ENCODE data around the gene RNASE7. TPM values are rescaled to one million over a fixed set of nuclear protein-coding genes. Genes with fewer than 3 reads are reported as not detected.

RNASE7 gene
- total RNA-seq, 2 experiments from 2014 or later: not detected

DNA sequence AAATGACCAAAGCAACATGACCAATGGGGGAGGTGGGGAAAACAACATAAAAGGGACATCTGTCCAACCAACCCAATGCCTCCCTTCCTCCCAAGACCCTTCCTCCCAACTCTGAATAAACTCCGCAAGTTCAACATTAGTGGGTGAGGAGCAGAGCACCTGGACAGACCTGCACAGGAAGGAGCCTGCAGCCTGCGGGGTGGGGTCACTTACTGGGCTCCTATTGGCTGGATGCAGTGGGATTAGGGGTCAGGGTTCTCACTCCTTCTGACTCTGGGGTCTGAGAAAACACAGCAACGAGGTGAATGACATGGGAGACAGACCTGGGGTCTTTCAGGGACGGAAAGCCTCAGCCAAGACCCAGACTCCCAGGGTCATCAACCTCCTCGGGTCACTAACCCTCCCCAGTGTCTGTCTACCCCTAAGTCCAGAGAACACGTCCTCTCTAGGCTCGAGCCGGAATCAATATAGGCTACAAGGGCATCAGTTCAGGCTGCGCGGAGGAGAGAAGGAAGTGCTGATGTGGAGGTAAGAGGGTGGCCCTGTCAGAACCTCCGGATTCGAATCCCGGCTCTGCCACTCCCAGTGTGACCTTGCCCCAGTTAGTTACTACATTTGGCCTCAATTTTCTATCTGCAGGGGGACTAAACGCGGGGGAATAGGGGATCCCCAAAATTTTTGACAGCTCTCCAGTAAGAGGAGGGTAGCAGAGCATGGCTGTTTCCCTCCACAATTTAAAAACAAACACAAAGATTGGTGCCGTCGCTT, 18.2 kb upstream of the RNASE7 start:
- no peak for DNase-seq (ENCODE audit: low spot score)
- intact Hi-C loops (cut with micrococcal nuclease; ENCODE audit: unreplicated experiment): no loop called here
- H3K4me3 ChIP-seq (ENCODE audit: low read depth, low read length, poor library complexity, severe bottlenecking): no peak overlapping the region
- no peaks in the 10 kb centered on the region for H3K9me3 ChIP-seq (ENCODE audit: low read length)
- POLR2A ChIA-PET: no interaction called here
- no peak overlapping the region for H2AFZ ChIP-seq (ENCODE audit: low read length)
- no peaks in the 10 kb centered on the region for H3K4me1 ChIP-seq (ENCODE audit: insufficient read depth, low read length, poor library complexity, severe bottlenecking)
- no peaks in the 10 kb centered on the region for H4K20me1 ChIP-seq (ENCODE audit: insufficient read depth, low read length)
- H3K27ac ChIP-seq (ENCODE audit: low read depth, low read length, poor library complexity, severe bottlenecking): no peak overlapping the region
- no peaks in the 10 kb centered on the region for H3K36me3 ChIP-seq (ENCODE audit: insufficient read depth, low read length)
- no peaks in the 10 kb centered on the region for H3K79me2 ChIP-seq (ENCODE audit: insufficient read depth, low read depth, low read length)
- no peaks in the 10 kb centered on the region for H3K9me2 ChIP-seq (ENCODE audit: insufficient read depth, low read length)
- TF ChIP-seq EZH2phosphoT487 (IDR thresholded peaks at IDR 0.05; ENCODE audit: borderline replicate concordance, low read depth, low read length): no peak
- TF ChIP-seq CTCF (conservative IDR thresholded peaks at IDR 0.05; ENCODE audit: low read length): no peak
- H3K4me2 ChIP-seq (ENCODE audit: low read length): no peak overlapping the region
- CTCF ChIA-PET (ENCODE audit: unreplicated experiment): interaction anchor here (0.6 kb wide), 1 partner anchor 419 kb away, joined by 3 read pairs; no protein-coding TSS in a partner anchor
- no TSS peak for BruUV-seq (replicated peaks)

DNA sequence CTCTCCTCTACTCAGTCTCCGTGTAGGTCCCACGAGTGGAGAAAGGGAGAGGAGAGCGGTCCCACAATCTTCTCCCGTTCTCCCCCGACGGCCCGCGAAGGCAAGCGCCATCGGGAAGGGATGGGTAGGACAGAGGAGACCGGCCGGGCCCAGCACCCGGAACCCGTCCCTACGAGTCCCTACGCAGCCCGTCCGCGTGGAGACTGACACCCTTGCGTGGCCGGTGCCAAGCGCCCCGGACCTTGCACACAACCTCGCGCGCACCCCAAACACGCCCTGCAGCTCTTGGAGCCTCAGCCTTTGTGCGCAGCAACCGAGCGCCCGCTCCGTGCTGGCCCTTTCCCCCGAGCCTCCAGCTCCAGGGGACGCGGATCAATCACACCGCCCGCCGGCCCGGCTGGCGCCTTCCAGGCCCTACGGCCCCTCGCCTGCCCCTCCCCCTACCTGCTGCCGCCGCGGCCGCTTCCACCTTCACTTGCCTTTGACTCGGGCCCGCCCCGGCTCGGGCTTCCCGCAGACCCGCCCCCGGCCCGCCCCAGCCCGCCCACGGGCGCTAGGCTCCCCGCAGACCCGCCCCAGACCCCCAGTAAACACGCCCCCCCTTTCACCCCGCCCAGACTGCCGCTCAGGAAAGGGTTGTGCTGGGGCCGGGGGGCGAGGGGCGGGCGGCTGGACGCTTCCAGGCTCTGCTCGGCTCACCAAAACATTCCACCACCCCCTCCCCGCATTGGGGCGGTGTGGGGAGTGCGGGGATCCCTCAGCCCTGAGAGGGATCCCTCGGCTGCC, 17.4 kb upstream of the RNASE7 start, which contains the start of gene NDRG2:
NDRG2 (minus strand) TSS at position 477 of the 786 bp plus-strand sequence. CDS start 1,746 bp downstream, outside the sequence.
- no peak for DNase-seq (ENCODE audit: low spot score)
- POLR2A ChIA-PET: no interaction called here
- intact Hi-C loops (cut with micrococcal nuclease; ENCODE audit: unreplicated experiment): no loop called here

More for the DNA sequence above, 17.4 kb upstream of the RNASE7 start, which contains the start of gene NDRG2:
- Histone ChIP-seq H3K4me3 (ENCODE audit: low read depth, low read length, poor library complexity, severe bottlenecking) (no peak within 1 kb of the TSS), H3K4me1 (ENCODE audit: insufficient read depth, low read length, poor library complexity, severe bottlenecking) (no peaks in the 10 kb centered on the region), H3K79me2 (ENCODE audit: insufficient read depth, low read depth, low read length) (no peaks in the 10 kb centered on the region), H4K20me1 (ENCODE audit: insufficient read depth, low read length) (no peaks in the 10 kb centered on the region), H2AFZ (ENCODE audit: low read length) (no peak within 1 kb of the TSS), H3K27ac (ENCODE audit: low read depth, low read length, poor library complexity, severe bottlenecking) (no peak within 1 kb of the TSS), H3K9me2 (ENCODE audit: insufficient read depth, low read length) (no peaks in the 10 kb centered on the region), H3K4me2 (ENCODE audit: low read length) (no peak within 1 kb of the TSS; the same call in 1 of the 2 replicates), H3K9me3 (ENCODE audit: low read length) (no peaks in the 10 kb centered on the region), H3K36me3 (ENCODE audit: insufficient read depth, low read length) (no peaks in the 10 kb centered on the region)
- CTCF ChIA-PET (ENCODE audit: unreplicated experiment): no interaction called here
- TF ChIP-seq CTCF (conservative IDR thresholded peaks at IDR 0.05; ENCODE audit: low read length) (no peak), EZH2phosphoT487 (IDR thresholded peaks at IDR 0.05; ENCODE audit: borderline replicate concordance, low read depth, low read length) (no peak)
- no TSS peak for BruUV-seq (replicated peaks)

Measured in OCI-LY7 (cell line).